Ovary (tissue), 3 donors: ENCODE measurements around the gene RUSF1.

ENCODE experiments used
- EP300 ChIP-seq: sonication (generic); formaldehyde crosslinking; IDR thresholded peaks from one replicate; pipeline ENCODE4 v1.6.1; 2017; ENCODE audit warnings: antibody characterized with exemption
- POLR2A ChIP-seq: fragments of 450-650 bp; IDR thresholded peaks from one replicate; pipeline ENCODE4 v1.6.1; 2017; ENCODE audit warnings: antibody characterized with exemption, mild to moderate bottlenecking, moderate library complexity
- TF ChIP-seq, protein P1 (sequence below), 3 donors: fragments of 450-650 bp in 2 of 3; fragments of 200-600 bp in 1 of 3; IDR thresholded peaks; one replicate each; pipeline versions ENCODE4 v1.5.1 to v1.8.0; 2016 to 2022; ENCODE audit warnings: antibody characterized with exemption in 3 of 3, mild to moderate bottlenecking in 1 of 3
- donor health status: DM: no; HTN: no; CAD: no.

DNA sequence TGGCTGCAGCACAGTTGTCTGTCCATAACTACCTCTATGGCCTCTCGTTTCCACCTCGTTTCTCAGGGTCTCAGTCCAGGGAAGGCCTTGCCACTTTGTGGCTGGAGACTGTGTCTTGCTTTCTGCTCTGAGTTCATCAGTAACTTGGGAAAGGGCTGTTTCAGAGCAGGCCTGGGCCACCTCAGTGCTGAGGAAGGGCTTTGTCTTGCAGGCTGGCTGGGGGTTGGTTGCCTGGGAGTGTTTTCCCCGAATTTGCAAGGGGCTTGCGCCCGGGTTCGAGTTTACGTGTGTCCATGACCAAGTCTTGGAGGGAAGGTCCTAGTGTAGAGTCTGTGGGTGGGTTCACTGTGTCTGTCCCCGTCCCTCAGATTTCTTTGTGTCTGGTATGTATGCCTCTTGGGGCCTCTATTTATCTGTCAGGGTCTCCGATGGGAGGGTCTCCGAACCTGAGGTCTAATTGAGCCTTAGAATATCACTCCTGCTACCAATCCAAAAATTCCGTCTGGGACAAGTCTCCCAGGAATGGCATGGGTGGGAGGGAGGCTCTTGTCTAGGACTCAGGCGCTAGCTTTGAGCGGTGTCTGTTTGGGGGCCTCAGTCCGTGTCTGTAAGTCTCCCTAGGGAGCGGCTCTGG lies 36.8 kb downstream of the RUSF1 start:
- TF ChIP-seq, protein P1, sequence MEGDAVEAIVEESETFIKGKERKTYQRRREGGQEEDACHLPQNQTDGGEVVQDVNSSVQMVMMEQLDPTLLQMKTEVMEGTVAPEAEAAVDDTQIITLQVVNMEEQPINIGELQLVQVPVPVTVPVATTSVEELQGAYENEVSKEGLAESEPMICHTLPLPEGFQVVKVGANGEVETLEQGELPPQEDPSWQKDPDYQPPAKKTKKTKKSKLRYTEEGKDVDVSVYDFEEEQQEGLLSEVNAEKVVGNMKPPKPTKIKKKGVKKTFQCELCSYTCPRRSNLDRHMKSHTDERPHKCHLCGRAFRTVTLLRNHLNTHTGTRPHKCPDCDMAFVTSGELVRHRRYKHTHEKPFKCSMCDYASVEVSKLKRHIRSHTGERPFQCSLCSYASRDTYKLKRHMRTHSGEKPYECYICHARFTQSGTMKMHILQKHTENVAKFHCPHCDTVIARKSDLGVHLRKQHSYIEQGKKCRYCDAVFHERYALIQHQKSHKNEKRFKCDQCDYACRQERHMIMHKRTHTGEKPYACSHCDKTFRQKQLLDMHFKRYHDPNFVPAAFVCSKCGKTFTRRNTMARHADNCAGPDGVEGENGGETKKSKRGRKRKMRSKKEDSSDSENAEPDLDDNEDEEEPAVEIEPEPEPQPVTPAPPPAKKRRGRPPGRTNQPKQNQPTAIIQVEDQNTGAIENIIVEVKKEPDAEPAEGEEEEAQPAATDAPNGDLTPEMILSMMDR (IDR thresholded peaks at IDR 0.05) = no peak
- TF ChIP-seq POLR2A (no peak), EP300 (no peak)
